GM19452 (cell line): Measurements from ENCODE around the gene CHST7.

Experiments
- ATAC-seq: cut with Tn5 transposase; IDR thresholded peaks from one replicate; pipeline ENCODE4 v1.9.1; 2021; ENCODE audit not compliant: unreplicated experiment

The CHST7 gene

DNA sequence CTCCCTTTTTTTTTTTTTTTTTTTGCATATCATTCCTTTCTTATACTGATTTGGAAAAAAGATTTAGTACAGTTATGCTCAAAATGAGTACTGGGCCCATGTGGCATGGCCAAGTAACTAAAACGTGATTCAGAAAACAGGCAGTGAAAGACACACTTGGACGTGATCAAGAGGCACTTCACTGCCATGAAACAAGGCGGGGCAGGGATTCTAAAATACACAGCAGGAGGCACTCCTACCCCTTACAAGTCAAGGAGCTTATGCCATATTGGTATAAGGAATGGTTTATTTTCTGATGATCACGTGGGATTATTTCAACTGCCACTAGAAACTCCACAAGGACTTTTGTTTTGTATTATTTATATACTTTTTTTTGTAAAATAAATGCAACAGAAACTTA is 72.0 kb downstream of the CHST7 start:
- no peak for ATAC-seq

DNA sequence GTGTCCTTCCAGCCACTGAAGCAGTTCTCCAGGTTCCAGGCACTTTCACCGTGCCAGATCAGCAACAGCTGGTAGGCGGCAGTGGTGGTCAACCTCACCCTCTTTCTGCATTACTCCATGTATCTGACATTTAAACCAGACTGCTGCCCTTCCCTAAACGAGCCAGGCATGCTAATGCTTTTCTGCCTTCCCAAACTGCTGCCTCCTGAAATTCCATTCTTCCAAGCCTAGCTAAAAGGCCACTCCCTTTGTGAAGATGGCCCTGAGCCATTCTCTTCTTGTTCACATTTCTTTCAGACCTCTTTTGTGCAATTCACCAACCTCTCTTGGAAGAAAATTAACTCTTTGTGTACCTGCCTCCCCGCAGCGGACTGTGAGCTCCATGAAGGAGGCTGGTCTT is 73.7 kb downstream of the CHST7 start:
- ATAC-seq = no peak
